CD1c-positive myeloid dendritic cell (primary cell): Measurements from ENCODE around the gene STON1.
"Not testable (repeated sequence)": the region's sequence is repeated elsewhere in the genome, so short reads cannot be mapped to it uniquely, and the experiment has no call there.

Experiments used
- DNase-seq: peaks from one replicate; pipeline ENCODE4 v3.0.0-alpha.2; 2016; ENCODE audit errors: extremely low spot score

STON1 gene

DNA sequence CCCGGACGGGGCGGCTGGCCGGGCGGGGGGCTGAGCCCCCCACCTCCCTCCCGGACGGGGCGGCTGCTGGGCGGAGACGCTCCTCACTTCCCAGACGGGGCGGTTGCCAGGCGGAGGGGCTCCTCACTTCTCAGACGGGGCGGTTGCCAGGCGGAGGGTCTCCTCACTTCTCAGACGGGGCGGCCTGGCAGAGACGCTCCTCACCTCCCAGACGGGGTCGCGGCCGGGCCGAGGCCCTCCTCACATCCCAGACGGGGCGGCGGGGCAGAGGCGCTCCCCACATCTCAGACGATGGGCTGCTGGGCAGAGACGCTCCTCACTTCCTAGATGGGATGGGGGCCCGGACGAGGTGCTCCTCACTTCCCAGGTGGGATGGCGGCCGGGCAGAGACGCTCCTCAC, 84.6 kb downstream of the STON1 start:
- DNase-seq, result not testable (repeated sequence)

- no peak for DNase-seq
Observed at GRCh38 chr2:48617618-48618017, 87.7 kb downstream of the STON1 start, which contains the start of gene GTF2A1L. Gene GTF2A1L, plus strand, starts transcription at chr2:48617856. Its CDS starts 19 bp downstream, at chr2:48617875.

- DNase-seq, result no peak
Observed at GRCh38 chr2:48619526-48619925, 89.6 kb downstream of the STON1 start.

DNA sequence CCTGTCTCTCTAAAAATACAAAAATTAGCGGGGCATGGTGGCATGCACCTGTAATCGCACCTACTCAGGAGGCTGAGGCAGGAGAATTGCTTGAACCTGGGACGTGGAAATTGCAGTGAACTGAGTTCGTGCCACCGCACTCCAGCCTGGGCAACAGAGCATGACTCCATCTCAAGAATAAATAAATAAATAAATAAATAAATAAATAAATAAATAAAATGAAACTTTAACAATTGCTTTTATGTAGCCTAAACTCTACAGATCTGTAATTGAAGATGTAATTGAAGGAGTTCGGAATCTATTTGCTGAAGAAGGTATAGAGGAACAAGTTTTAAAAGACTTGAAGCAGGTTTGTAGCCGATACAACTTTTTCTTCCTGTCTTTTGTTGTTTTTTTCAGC, 90.7 kb downstream of the STON1 start:
- DNase-seq, result no peak

DNA sequence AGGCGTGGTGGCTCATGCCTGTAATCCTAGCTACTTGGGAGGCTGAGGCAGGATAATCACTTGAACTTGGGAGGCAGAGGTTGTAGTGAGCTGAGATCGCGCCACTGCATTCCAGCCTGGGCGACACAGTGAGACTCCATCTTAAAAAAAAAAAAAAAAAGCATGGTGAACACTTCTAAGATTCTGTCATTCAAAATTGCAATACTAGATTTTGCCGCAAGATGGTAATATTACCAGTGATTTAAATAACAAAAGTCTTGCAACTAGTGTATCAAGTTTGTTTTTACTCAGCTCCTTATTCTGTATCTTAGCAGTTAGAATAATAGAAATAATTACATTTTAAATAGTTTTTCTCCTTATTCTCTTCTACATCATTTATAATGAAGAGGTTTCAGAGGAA, 92.7 kb downstream of the STON1 start:
- not testable (repeated sequence) for DNase-seq

- DNase-seq, result no peak
Observed at GRCh38 chr2:48624696-48625095, 94.7 kb downstream of the STON1 start.

DNA sequence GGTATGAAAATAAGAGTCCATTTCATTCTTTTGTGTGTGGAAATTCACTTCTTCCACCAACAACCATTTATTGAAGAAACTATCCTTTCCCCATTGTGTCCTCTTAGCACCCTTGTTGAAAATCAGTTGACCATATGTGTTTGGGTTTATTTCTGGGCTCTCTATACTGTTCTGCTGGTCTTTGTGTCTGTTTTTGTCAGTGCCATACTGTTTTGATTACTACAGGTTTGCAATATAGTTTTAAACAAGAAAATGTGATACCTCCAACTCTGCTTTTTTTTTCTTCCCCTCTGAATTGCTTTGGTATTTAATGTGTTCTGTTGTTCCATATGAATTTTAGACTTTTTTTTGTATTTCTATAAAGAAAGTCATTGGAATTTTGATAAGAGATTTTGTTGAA, 96.1 kb downstream of the STON1 start:
- DNase-seq, result no peak

- DNase-seq, result no peak
Observed at GRCh38 chr2:48633143-48633542, 103.2 kb downstream of the STON1 start.

- DNase-seq, result no peak
Observed at GRCh38 chr2:48635786-48636185, 105.8 kb downstream of the STON1 start.

GRCh38 chr2:48638261-48638660, 108.3 kb downstream of the STON1 start:
- no peak for DNase-seq
